Measurements from ENCODE around the gene ZNF318. TPM values are rescaled to one million over a fixed set of nuclear protein-coding genes. Genes with fewer than 3 reads are reported as not detected.
"Not testable (repeated sequence)": the region's sequence is repeated elsewhere in the genome, so short reads cannot be mapped to it uniquely, and the experiment has no call there.

ZNF318 gene
- total RNA-seq, 1 donor from 2014 or later: 19.8 TPM

DNA sequence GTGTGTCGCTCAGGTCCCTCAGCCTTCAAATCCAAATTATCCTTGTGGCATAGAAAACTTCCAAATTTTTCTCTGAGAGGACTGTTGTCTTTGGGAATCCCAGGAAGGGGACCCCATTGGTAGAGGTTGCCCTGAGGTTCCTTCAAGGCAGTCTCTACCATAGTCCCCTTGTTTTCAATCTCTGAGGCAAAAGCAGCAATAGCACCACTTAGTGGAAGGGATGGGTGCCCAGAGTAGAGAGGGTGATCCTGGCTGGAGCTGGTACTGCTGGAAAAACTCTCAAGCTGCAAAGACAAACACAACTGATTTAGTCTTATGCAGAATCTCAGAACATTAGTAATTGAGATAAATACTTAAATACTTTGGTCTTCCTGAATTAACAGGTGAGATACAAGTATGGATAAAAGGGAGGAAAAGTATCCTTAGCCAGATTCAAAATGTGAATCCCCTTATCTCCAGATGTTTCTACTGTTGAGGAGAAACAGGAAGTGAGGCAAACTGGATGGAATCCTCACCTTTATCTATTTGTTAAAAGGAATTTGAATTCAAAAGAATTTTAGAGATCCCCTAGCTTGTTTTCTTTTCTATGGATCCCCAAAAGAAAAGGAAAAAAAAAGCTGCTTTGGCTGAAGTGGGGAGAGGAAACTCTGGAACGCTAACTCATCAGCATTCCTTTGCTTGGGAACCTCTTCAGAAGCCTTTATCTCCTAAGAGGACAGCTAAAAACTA lies 13.4 kb downstream of the ZNF318 start:
- no peak overlapping the region for H3K27ac Mint-ChIP-seq (ENCODE audit: unreplicated experiment)
- peaks cover 10% of the 10 kb centered on the region for H3K4me1 Mint-ChIP-seq (ENCODE audit: low read depth)
- peaks cover 37% of the 10 kb centered on the region for H3K36me3 Mint-ChIP-seq (ENCODE audit: low read depth)
- H3K27me3 Mint-ChIP-seq (ENCODE audit: low read depth): no peaks in the 10 kb centered on the region
- TF ChIP-seq, protein P1, sequence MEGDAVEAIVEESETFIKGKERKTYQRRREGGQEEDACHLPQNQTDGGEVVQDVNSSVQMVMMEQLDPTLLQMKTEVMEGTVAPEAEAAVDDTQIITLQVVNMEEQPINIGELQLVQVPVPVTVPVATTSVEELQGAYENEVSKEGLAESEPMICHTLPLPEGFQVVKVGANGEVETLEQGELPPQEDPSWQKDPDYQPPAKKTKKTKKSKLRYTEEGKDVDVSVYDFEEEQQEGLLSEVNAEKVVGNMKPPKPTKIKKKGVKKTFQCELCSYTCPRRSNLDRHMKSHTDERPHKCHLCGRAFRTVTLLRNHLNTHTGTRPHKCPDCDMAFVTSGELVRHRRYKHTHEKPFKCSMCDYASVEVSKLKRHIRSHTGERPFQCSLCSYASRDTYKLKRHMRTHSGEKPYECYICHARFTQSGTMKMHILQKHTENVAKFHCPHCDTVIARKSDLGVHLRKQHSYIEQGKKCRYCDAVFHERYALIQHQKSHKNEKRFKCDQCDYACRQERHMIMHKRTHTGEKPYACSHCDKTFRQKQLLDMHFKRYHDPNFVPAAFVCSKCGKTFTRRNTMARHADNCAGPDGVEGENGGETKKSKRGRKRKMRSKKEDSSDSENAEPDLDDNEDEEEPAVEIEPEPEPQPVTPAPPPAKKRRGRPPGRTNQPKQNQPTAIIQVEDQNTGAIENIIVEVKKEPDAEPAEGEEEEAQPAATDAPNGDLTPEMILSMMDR (IDR thresholded peaks at IDR 0.05): peak; percentile 47
- H3K4me3 Mint-ChIP-seq (ENCODE audit: unreplicated experiment): no peak overlapping the region
- DNase-seq (ENCODE audit: low spot score): no peak
- no peaks in the 10 kb centered on the region for H3K9me3 Mint-ChIP-seq (ENCODE audit: low read depth)

- H3K9me3 Mint-ChIP-seq (ENCODE audit: low read depth); H3K27me3 Mint-ChIP-seq (ENCODE audit: low read depth); H3K4me1 Mint-ChIP-seq (ENCODE audit: low read depth); H3K27ac Mint-ChIP-seq (ENCODE audit: unreplicated experiment); DNase-seq (ENCODE audit: low spot score); H3K4me3 Mint-ChIP-seq (ENCODE audit: unreplicated experiment): not testable (repeated sequence)
- H3K36me3 Mint-ChIP-seq (ENCODE audit: low read depth): peaks cover 31% of the 10 kb centered on the region
Observed at GRCh38 chr6:43351951-43352350, 17.5 kb downstream of the ZNF318 start.

- Mint-ChIP-seq H3K4me3 (ENCODE audit: unreplicated experiment) (no peak overlapping the region), H3K27ac (ENCODE audit: unreplicated experiment) (no peak overlapping the region), H3K4me1 (ENCODE audit: low read depth) (no peaks in the 10 kb centered on the region), H3K27me3 (ENCODE audit: low read depth) (no peaks in the 10 kb centered on the region), H3K9me3 (ENCODE audit: low read depth) (no peaks in the 10 kb centered on the region), H3K36me3 (ENCODE audit: low read depth) (peaks cover 23% of the 10 kb centered on the region)
- DNase-seq (ENCODE audit: low spot score): no peak
- TF ChIP-seq, protein P1 (IDR thresholded peaks at IDR 0.05): no peak
Observed at GRCh38 chr6:43347444-43347843, 22.0 kb downstream of the ZNF318 start.

DNA sequence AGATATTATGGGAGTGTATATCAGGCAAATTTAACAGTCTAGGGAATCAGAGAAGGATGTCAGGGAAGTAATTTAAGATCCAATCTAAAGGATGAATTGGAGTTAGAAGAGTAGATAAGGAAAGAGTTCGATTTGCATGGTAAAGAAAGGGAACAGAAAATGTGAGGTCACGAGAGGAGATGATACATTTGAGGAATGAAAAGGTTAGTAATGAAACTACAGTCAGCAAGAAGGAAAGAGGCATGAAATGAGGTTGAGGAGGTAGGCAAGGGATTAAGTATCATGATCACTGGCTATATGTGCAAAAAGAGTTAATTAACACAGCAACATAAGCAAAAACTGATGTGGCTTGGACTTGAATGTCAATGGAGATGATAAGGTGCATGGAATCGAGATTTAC lies 22.4 kb downstream of the ZNF318 start:
- no peaks in the 10 kb centered on the region for H3K4me1 Mint-ChIP-seq (ENCODE audit: low read depth)
- TF ChIP-seq, protein P1 (IDR thresholded peaks at IDR 0.05): no peak

GRCh38 chr6:43346243-43346642 lies 23.2 kb downstream of the ZNF318 start:
- not testable (repeated sequence) for H3K27ac Mint-ChIP-seq (ENCODE audit: unreplicated experiment); H3K27me3 Mint-ChIP-seq (ENCODE audit: low read depth); DNase-seq (ENCODE audit: low spot score); H3K4me1 Mint-ChIP-seq (ENCODE audit: low read depth); H3K4me3 Mint-ChIP-seq (ENCODE audit: unreplicated experiment); H3K9me3 Mint-ChIP-seq (ENCODE audit: low read depth)
- peaks cover 27% of the 10 kb centered on the region for H3K36me3 Mint-ChIP-seq (ENCODE audit: low read depth)

More for the DNA sequence above, 22.4 kb downstream of the ZNF318 start:
- H3K36me3 Mint-ChIP-seq (ENCODE audit: low read depth): peaks cover 27% of the 10 kb centered on the region
- H3K27me3 Mint-ChIP-seq (ENCODE audit: low read depth): no peaks in the 10 kb centered on the region
- H3K27ac Mint-ChIP-seq (ENCODE audit: unreplicated experiment): no peak overlapping the region
- H3K4me3 Mint-ChIP-seq (ENCODE audit: unreplicated experiment): no peak overlapping the region
- DNase-seq (ENCODE audit: low spot score): no peak
- no peaks in the 10 kb centered on the region for H3K9me3 Mint-ChIP-seq (ENCODE audit: low read depth)

DNA sequence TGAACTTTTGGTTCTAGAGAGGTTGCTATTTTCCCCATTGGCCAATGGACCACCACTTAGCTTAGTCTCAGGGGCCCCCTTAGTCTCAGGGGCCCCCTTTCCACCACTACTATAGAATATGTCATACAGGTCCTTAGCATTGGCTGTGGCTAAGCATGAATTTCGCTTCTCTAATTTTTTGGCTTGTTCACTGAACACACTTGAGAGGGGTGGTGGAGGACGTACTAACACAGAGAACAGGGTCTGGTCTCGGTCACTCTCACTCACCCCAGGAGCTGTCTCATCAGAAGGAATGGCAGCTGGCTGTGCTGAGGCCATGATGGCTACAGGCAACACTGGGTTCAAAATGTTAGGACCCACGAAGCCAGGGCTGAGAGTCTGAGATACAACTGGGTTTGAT lies 30.3 kb downstream of the ZNF318 start:
- DNase-seq (ENCODE audit: low spot score): no peak
- no peaks in the 10 kb centered on the region for H3K4me1 Mint-ChIP-seq (ENCODE audit: low read depth)
- peaks cover 45% of the 10 kb centered on the region for H3K36me3 Mint-ChIP-seq (ENCODE audit: low read depth)
- H3K9me3 Mint-ChIP-seq (ENCODE audit: low read depth): no peaks in the 10 kb centered on the region
- TF ChIP-seq, protein P1 (IDR thresholded peaks at IDR 0.05): no peak
- H3K27me3 Mint-ChIP-seq (ENCODE audit: low read depth): no peaks in the 10 kb centered on the region
- no peak overlapping the region for H3K27ac Mint-ChIP-seq (ENCODE audit: unreplicated experiment)
- no peak overlapping the region for H3K4me3 Mint-ChIP-seq (ENCODE audit: unreplicated experiment)

Measured in chondrocyte (in vitro differentiated cells).